Mesendoderm (in vitro differentiated cells): ENCODE results near the gene ZMYND8.

Experiments
- DNase-seq: peaks from one replicate; pipeline ENCODE4 v3.0.0; 2013
- H2AK5ac ChIP-seq: 2 replicates; pipeline ENCODE4 v1.6.1; 2013; ENCODE audit warnings: low read length, inconsistent platforms
- H2BK120ac ChIP-seq: 2 replicates; pipeline ENCODE4 v1.6.1; 2013; ENCODE audit warnings: low read depth, mild to moderate bottlenecking, low read length, moderate library complexity, mixed read lengths
- H2BK15ac ChIP-seq: replicated peaks from 2 replicates; pipeline ENCODE4 v1.6.1; 2013; ENCODE audit warnings: low read depth, mild to moderate bottlenecking, moderate library complexity
- H2BK5ac ChIP-seq: 2 replicates; pipeline ENCODE4 v1.6.1; 2013; ENCODE audit warnings: low read length, inconsistent platforms
- H3K18ac ChIP-seq: 2 replicates; pipeline ENCODE4 v1.6.1; 2013; ENCODE audit warnings: mild to moderate bottlenecking, low read length, mixed read lengths
- H3K23ac ChIP-seq: one replicate; pipeline ENCODE4 v1.6.1; 2013; ENCODE audit warnings: low read length
- H3K27ac ChIP-seq: 2 replicates; pipeline ENCODE4 v1.5.1; 2013; ENCODE audit warnings: low read depth, mild to moderate bottlenecking, inconsistent platforms, low read length, moderate library complexity
- H3K27me3 ChIP-seq: 2 replicates; pipeline ENCODE4 v1.6.1; 2013; ENCODE audit warnings: low read length, control low read depth, mild to moderate bottlenecking, inconsistent platforms; ENCODE audit not compliant: insufficient read depth, poor library complexity
- H3K36me3 ChIP-seq: 2 replicates; pipeline ENCODE4 v1.6.1; 2013; ENCODE audit warnings: low read length, inconsistent platforms; ENCODE audit not compliant: control insufficient read depth, insufficient read depth
- H3K4ac ChIP-seq: one replicate; pipeline ENCODE4 v1.6.1; 2013; ENCODE audit warnings: low read depth, mild to moderate bottlenecking, low read length, moderate library complexity
- H3K4me1 ChIP-seq: 2 replicates; pipeline ENCODE4 v1.6.1; 2013; ENCODE audit warnings: low read depth, low read length, inconsistent platforms; ENCODE audit not compliant: control insufficient read depth
- H3K4me2 ChIP-seq: 2 replicates; pipeline ENCODE4 v1.6.1; 2013; ENCODE audit warnings: low read length
- H3K4me3 ChIP-seq: 2 replicates; pipeline ENCODE4 v1.5.1; 2013; ENCODE audit warnings: mild to moderate bottlenecking, low read length
- H3K56ac ChIP-seq: one replicate; pipeline ENCODE4 v1.6.1; 2013; ENCODE audit warnings: low read length
- H3K79me1 ChIP-seq: 2 replicates; pipeline ENCODE4 v1.6.1; 2013; ENCODE audit warnings: low read length, inconsistent platforms
- H3K79me2 ChIP-seq: 2 replicates; pipeline ENCODE4 v1.6.1; 2013; ENCODE audit warnings: mild to moderate bottlenecking, low read length; ENCODE audit not compliant: control insufficient read depth, insufficient read depth
- H3K9ac ChIP-seq: 2 replicates; pipeline ENCODE4 v1.6.1; 2013; ENCODE audit warnings: low read length, inconsistent platforms
- H4K5ac ChIP-seq: one replicate; pipeline ENCODE4 v1.6.1; 2013; ENCODE audit warnings: low read length
- H4K8ac ChIP-seq: one replicate; pipeline ENCODE4 v1.6.1; 2013; ENCODE audit warnings: low read depth, mild to moderate bottlenecking, control low read depth, low read length, moderate library complexity
- WGBS: extraction: QIAGEN DNeasy Blood & Tissue Kit; methylation state at CpG from one replicate; pipeline ENCODE4 v1.1.7; 2013; ENCODE audit warnings: low lambda C conversion rate, missing lambda C conversion rate; ENCODE audit not compliant: insufficient coverage; ENCODE audit errors: extremely low coverage; 5-methylcytosine and 5-hydroxymethylcytosine counted together

Gene ZMYND8

GRCh38 chr20:47204008-47204849 is 152.3 kb downstream of the ZMYND8 start:
- Histone ChIP-seq H3K4me1 (peaks cover 3% of the 10 kb centered on the region), H2BK5ac (no peak overlapping the region), H3K27me3 (no peaks in the 10 kb centered on the region), H2BK120ac (no peak overlapping the region), H3K4ac (no peak overlapping the region), H3K79me2 (no peaks in the 10 kb centered on the region), H3K4me2 (no peak overlapping the region), H2BK15ac (no peak overlapping the region), H3K79me1 (no peaks in the 10 kb centered on the region), H3K9ac (no peak overlapping the region), H3K23ac (no peak overlapping the region), H3K4me3 (no peak overlapping the region), H3K36me3 (no peaks in the 10 kb centered on the region), H3K27ac (no peak overlapping the region), H4K8ac (no peak overlapping the region), H3K56ac (peak overlapping the region; percentile 10), H4K5ac (no peak overlapping the region), H2AK5ac (no peak overlapping the region), H3K18ac (no peak overlapping the region)
- DNase-seq, result peak; percentile 35
- WGBS, result no CpG with 5 or more reads among the region's 12 CpGs

GRCh38 chr20:47202733-47203667 is 153.5 kb downstream of the ZMYND8 start:
- Histone ChIP-seq H3K18ac (no peak overlapping the region), H3K36me3 (no peaks in the 10 kb centered on the region), H2BK15ac (no peak overlapping the region), H3K79me1 (no peaks in the 10 kb centered on the region), H2AK5ac (peak overlapping the region; percentile 49), H3K4me2 (no peak overlapping the region), H3K79me2 (no peaks in the 10 kb centered on the region), H3K27ac (no peak overlapping the region), H3K56ac (peak overlapping the region; percentile 11), H3K4me1 (peaks cover 3% of the 10 kb centered on the region), H4K5ac (no peak overlapping the region), H3K9ac (no peak overlapping the region), H2BK5ac (peak overlapping the region; percentile 13), H3K4me3 (no peak overlapping the region), H2BK120ac (no peak overlapping the region), H3K27me3 (no peaks in the 10 kb centered on the region), H3K4ac (no peak overlapping the region), H3K23ac (no peak overlapping the region), H4K8ac (no peak overlapping the region)
- DNase-seq, result no peak
- WGBS, result no CpG with 5 or more reads among the region's 10 CpGs

- Histone ChIP-seq H3K4me1 (peaks cover 3% of the 10 kb centered on the region), H3K56ac (peak overlapping the region; percentile 71), H3K79me1 (no peaks in the 10 kb centered on the region), H3K23ac (no peak overlapping the region), H3K4ac (peak overlapping the region; percentile 46), H4K5ac (no peak overlapping the region), H2BK120ac (peak overlapping the region; percentile 34), H3K9ac (no peak overlapping the region), H2BK15ac (no peak overlapping the region), H3K18ac (no peak overlapping the region), H3K27ac (no peak overlapping the region), H2BK5ac (peak overlapping the region; percentile 83), H3K79me2 (no peaks in the 10 kb centered on the region), H3K36me3 (no peaks in the 10 kb centered on the region), H2AK5ac (peak overlapping the region; percentile 95), H3K4me3 (no peak overlapping the region), H4K8ac (no peak overlapping the region), H3K4me2 (no peak overlapping the region), H3K27me3 (no peaks in the 10 kb centered on the region)
- no CpG with 5 or more reads among the region's 9 CpGs for WGBS
- peak; percentile 49 for DNase-seq
Measured at GRCh38 chr20:47201074-47201730, 155.3 kb downstream of the ZMYND8 start.

- Histone ChIP-seq H3K23ac (no peak overlapping the region), H2BK5ac (no peak overlapping the region), H2BK15ac (no peak overlapping the region), H4K5ac (no peak overlapping the region), H3K27ac (no peak overlapping the region), H3K9ac (no peak overlapping the region), H4K8ac (no peak overlapping the region), H3K4me2 (no peak overlapping the region), H3K36me3 (no peaks in the 10 kb centered on the region), H3K18ac (no peak overlapping the region), H3K4me3 (no peak overlapping the region), H3K56ac (no peak overlapping the region), H3K4ac (peak overlapping the region; percentile 48), H3K79me1 (no peaks in the 10 kb centered on the region), H3K79me2 (no peaks in the 10 kb centered on the region), H2AK5ac (no peak overlapping the region), H3K27me3 (no peaks in the 10 kb centered on the region), H2BK120ac (no peak overlapping the region), H3K4me1 (peaks cover 3% of the 10 kb centered on the region)
- WGBS, result no CpG with 5 or more reads among the region's 14 CpGs
- no peak for DNase-seq
Measured at GRCh38 chr20:47198996-47199552, 157.4 kb downstream of the ZMYND8 start.

GRCh38 chr20:47198254-47198671 is 158.2 kb downstream of the ZMYND8 start:
- Histone ChIP-seq H3K27me3 (no peaks in the 10 kb centered on the region), H2AK5ac (no peak overlapping the region), H2BK120ac (no peak overlapping the region), H3K79me1 (no peaks in the 10 kb centered on the region), H3K27ac (no peak overlapping the region), H3K4me3 (no peak overlapping the region), H3K36me3 (no peaks in the 10 kb centered on the region), H3K23ac (no peak overlapping the region), H3K4ac (no peak overlapping the region), H4K5ac (no peak overlapping the region), H3K4me2 (no peak overlapping the region), H3K9ac (no peak overlapping the region), H3K18ac (no peak overlapping the region), H2BK15ac (no peak overlapping the region), H3K56ac (no peak overlapping the region), H3K4me1 (peaks cover 3% of the 10 kb centered on the region), H4K8ac (no peak overlapping the region), H3K79me2 (no peaks in the 10 kb centered on the region), H2BK5ac (no peak overlapping the region)
- WGBS, result no CpG with 5 or more reads among the region's 3 CpGs
- DNase-seq, result no peak
